Stimulated activated CD8-positive, alpha-beta memory T cell treated with anti-CD3 and anti-CD28 coated beads, Interleukin-15, amount 100 ng/mL, for 4 hours (primary cell): Measurements from ENCODE around the gene CRABP2.

Experiments
- DNase-seq, 2 donors: peaks; one replicate each; pipeline ENCODE4 v3.0.0-alpha.2; 2020; ENCODE audit warnings: low read depth in 2 of 2

CRABP2 gene

GRCh38 chr1:156690675-156691036 lies 14.7 kb downstream of the CRABP2 start:
- no peak for DNase-seq

- DNase-seq, result no peak
Measured at GRCh38 chr1:156689953-156690674, 15.3 kb downstream of the CRABP2 start.

GRCh38 chr1:156689035-156689952 lies 16.1 kb downstream of the CRABP2 start:
- peak; percentile 49 to 51 for DNase-seq

GRCh38 chr1:156684227-156684782 lies 21.1 kb downstream of the CRABP2 start:
- no peak for DNase-seq

GRCh38 chr1:156682166-156682890 lies 23.1 kb downstream of the CRABP2 start:
- no peak for DNase-seq

GRCh38 chr1:156681196-156681960 lies 24.0 kb downstream of the CRABP2 start:
- DNase-seq, result no peak

GRCh38 chr1:156680056-156680455 lies 25.3 kb downstream of the CRABP2 start:
- no peak for DNase-seq

- no peak for DNase-seq
Measured at GRCh38 chr1:156677616-156678596, 27.5 kb downstream of the CRABP2 start.

- no peak for DNase-seq
Measured at GRCh38 chr1:156676820-156677615, 28.4 kb downstream of the CRABP2 start, which contains the start of gene NES. TSS of gene NES (minus strand) at chr1:156677407. CDS start at chr1:156677264, 143 bp downstream.

GRCh38 chr1:156676114-156676819 lies 29.1 kb downstream of the CRABP2 start:
- no peak for DNase-seq

GRCh38 chr1:156675210-156676113 lies 29.9 kb downstream of the CRABP2 start:
- no peak for DNase-seq

GRCh38 chr1:156673387-156674121 lies 31.8 kb downstream of the CRABP2 start:
- DNase-seq, result no peak

GRCh38 chr1:156671804-156672203 lies 33.6 kb downstream of the CRABP2 start:
- no peak for DNase-seq

- no peak for DNase-seq
Measured at GRCh38 chr1:156670791-156671190, 34.6 kb downstream of the CRABP2 start.

- DNase-seq, result no peak
Measured at GRCh38 chr1:156670359-156670758, 35.0 kb downstream of the CRABP2 start.

GRCh38 chr1:156669794-156670193 lies 35.6 kb downstream of the CRABP2 start:
- DNase-seq, result no peak
